Neural cell (in vitro differentiated cells): ENCODE measurements around the gene INSIG1.

Experiments used
- EZH2 ChIP-seq: fragments of 200-600, 300-800 bp; shearing (Covaris generic), sonication (generic); IDR thresholded peaks from 2 replicates; pipeline ENCODE4 v1.6.1; 2014; ENCODE audit warnings: antibody characterized with exemption, low read length, borderline replicate concordance, mild to moderate bottlenecking; ENCODE audit not compliant: insufficient read depth, poor library complexity, severe bottlenecking
- POLR2AphosphoS5 ChIP-seq: IDR thresholded peaks from 2 replicates; pipeline ENCODE4 v1.6.1; 2012
- TAF1 ChIP-seq: IDR thresholded peaks from 2 replicates; pipeline ENCODE4 v1.6.1; 2012; ENCODE audit warnings: low read depth
- TF ChIP-seq, protein P1 (sequence below): fragments of 450-650 bp; IDR thresholded peaks from 2 replicates; pipeline ENCODE4 v1.5.1; 2014; ENCODE audit warnings: antibody characterized with exemption, mild to moderate bottlenecking, moderate library complexity; ENCODE audit not compliant: poor library complexity, severe bottlenecking

DNA sequence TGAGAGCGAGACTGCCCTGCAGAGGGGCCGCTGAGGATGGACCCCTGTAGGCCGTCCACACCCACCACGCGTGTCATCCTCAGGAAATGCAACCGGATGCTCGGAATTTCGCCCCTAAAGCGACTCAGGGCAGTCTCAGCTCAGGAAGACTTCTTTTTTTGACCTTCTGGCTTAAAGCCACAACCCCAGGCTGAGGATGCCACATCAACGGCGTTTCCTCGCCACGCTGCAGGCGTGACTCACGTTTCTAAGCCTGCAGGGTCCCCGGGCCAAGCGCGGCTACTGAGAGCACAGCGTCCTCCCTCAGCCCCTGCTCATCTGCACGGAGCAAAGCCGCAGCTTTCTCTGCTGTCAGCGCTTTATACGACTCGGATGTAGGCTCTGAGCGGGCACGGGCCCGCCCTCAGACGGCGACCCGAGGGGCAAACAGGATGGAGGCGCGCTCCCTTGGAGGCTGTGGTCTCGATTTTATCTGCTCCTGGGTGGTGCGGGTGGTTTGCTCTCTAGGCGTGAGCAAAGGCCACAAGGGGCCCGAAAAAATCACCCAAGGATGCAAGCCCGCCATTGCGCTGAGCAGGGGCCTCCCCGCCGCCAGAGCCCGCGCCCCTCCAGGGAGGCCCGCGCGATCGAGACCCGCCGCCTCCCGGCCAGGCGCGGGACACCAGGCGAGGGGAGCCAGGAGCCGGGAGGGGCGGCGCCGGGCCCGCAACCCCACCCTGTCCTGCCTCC, 726 bp upstream of the INSIG1 start:
- TF ChIP-seq, protein P1, sequence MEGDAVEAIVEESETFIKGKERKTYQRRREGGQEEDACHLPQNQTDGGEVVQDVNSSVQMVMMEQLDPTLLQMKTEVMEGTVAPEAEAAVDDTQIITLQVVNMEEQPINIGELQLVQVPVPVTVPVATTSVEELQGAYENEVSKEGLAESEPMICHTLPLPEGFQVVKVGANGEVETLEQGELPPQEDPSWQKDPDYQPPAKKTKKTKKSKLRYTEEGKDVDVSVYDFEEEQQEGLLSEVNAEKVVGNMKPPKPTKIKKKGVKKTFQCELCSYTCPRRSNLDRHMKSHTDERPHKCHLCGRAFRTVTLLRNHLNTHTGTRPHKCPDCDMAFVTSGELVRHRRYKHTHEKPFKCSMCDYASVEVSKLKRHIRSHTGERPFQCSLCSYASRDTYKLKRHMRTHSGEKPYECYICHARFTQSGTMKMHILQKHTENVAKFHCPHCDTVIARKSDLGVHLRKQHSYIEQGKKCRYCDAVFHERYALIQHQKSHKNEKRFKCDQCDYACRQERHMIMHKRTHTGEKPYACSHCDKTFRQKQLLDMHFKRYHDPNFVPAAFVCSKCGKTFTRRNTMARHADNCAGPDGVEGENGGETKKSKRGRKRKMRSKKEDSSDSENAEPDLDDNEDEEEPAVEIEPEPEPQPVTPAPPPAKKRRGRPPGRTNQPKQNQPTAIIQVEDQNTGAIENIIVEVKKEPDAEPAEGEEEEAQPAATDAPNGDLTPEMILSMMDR: no peak
- TF ChIP-seq EZH2: no peak
- peak; percentile 22 for TF ChIP-seq TAF1
- TF ChIP-seq POLR2AphosphoS5: no peak
